Stimulated activated CD4-positive, alpha-beta T cell treated with anti-CD3 and anti-CD28 coated beads, TNF-alpha, amount 100 ng/mL, for 4 hours (primary cell): Measurements from ENCODE around the gene RET.

Source experiments
- DNase-seq, 3 experiments: peaks; one replicate each; pipeline ENCODE4 v3.0.0-alpha.2; 2020; ENCODE audit warnings: low read depth in 3 of 3

Gene RET

GRCh38 chr10:43120929-43121314 lies 44.1 kb downstream of the RET start:
- DNase-seq, result peak in 1 of 3 experiments; percentile 9

GRCh38 chr10:43121444-43121843 lies 44.6 kb downstream of the RET start:
- no peak for DNase-seq

- no peak for DNase-seq
These were observed 45.2 kb downstream of the RET start for GRCh38 chr10:43122096-43122495.

DNA sequence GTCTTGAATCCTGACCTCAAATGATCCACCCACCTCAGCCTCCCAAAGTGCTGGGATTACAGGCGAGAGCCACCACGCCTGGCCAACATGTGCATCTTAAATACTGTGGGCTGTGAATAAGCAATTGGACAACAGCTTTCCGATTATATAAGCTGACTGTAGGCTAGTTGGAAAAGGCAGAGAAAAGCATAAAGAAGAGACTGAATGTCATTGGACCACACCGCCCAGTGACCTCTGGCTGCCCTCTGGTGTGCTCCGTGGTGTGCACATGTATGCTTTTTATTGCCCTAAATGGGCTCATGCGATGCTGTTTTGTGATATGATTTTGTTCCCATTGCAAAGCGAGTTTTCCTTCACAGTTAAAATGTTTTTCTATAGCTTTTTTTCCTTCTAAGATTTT lies 46.0 kb downstream of the RET start:
- no peak for DNase-seq

- DNase-seq, result no peak
These were observed 46.7 kb downstream of the RET start for GRCh38 chr10:43123361-43124093.

GRCh38 chr10:43124094-43124521 lies 47.2 kb downstream of the RET start:
- no peak for DNase-seq

- DNase-seq, result no peak
These were observed 47.9 kb downstream of the RET start for GRCh38 chr10:43124574-43125273.

GRCh38 chr10:43125274-43125845 lies 48.5 kb downstream of the RET start:
- DNase-seq, result no peak

GRCh38 chr10:43125881-43126731 lies 49.2 kb downstream of the RET start:
- DNase-seq, result no peak

DNA sequence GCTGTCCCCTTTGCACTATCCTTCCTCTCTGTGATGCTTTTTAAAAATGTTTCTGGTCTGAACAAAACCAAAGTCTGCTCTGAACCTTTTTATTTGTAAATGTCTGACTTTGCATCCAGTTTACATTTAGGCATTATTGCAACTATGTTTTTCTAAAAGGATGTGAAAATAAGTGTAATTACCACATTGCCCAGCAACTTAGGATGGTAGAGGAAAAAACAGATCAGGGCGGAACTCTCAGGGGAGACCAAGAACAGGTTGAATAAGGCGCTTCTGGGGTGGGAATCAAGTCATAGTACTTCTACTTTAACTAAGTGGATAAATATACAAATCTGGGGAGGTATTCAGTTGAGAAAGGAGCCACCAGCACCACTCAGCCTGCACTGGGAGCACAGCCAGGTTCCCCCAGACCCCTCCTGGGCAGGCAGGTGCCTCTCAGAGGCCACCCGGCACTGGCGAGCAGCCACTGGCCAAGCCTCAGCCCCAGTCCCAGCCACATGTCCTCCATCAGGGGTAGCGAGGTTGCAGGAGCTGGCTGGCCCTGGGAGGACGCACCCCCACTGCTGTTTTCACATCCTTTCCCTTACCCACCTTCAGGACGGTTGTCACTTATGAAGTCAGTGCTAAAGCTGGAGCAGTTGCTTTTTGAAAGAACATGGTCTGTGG lies 50.0 kb downstream of the RET start:
- no peak for DNase-seq

DNA sequence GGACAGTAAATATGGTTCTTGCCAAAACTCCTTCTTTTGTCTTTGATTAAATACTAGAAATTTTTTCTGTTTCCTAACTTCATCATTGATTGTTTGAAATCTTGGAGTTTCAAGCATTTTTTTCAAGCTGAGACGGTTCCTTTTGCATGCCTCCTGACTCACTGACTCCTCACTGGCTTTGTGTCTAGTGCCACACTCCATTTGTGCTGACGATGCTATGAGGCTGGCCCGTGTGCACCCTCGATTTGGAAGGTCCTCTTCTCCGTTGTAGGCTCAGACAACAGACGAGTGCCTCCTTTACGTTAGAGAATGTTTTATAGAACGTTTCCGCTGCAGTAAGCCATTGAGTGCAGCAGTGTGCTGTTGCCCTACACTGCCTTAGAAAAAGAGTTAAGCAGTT lies 50.6 kb downstream of the RET start:
- no peak for DNase-seq

DNA sequence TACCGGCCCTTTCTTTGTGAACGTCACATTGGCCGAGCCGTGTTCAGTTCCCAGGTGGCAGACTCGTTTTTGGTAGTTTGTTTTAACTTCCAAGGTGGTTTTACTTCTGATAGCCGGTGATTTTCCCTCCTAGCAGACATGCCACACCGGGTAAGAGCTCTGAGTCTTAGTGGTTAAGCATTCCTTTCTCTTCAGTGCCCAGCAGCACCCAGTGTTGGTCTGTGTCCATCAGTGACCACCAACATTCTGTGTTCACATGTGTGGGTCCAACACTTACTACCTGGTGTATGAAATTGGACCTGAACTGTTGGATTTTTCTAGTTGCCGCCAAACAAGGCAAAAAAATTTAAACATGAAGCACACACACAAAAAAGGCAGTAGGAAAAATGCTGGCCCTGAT lies 51.5 kb downstream of the RET start:
- DNase-seq, result no peak

- DNase-seq, result no peak
These were observed 52.3 kb downstream of the RET start for GRCh38 chr10:43128958-43129706.

- no peak for DNase-seq
These were observed 53.9 kb downstream of the RET start for GRCh38 chr10:43130770-43131171.

- DNase-seq, result no peak
These were observed 54.4 kb downstream of the RET start for GRCh38 chr10:43131256-43131655.

DNA sequence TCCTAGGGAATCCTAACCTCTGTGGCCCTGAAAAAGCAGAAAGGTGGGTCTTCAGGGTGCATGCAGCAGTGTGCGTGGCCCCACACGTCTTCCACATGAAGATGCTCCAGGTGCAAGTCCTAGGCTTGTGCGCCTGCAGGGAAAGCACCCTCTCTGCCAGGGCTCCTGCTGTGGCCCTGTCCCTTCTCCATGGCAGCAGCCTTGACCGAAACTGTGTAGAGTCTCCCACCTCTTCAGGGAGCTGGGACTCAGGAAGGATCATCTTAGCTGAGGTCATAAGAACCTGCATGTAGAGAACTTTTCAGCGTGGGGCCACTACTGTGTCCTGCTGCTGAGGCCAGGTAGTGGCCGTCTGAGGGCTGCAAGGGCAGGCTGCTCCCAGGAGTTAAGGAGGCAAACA lies 55.0 kb downstream of the RET start:
- DNase-seq, result no peak

DNA sequence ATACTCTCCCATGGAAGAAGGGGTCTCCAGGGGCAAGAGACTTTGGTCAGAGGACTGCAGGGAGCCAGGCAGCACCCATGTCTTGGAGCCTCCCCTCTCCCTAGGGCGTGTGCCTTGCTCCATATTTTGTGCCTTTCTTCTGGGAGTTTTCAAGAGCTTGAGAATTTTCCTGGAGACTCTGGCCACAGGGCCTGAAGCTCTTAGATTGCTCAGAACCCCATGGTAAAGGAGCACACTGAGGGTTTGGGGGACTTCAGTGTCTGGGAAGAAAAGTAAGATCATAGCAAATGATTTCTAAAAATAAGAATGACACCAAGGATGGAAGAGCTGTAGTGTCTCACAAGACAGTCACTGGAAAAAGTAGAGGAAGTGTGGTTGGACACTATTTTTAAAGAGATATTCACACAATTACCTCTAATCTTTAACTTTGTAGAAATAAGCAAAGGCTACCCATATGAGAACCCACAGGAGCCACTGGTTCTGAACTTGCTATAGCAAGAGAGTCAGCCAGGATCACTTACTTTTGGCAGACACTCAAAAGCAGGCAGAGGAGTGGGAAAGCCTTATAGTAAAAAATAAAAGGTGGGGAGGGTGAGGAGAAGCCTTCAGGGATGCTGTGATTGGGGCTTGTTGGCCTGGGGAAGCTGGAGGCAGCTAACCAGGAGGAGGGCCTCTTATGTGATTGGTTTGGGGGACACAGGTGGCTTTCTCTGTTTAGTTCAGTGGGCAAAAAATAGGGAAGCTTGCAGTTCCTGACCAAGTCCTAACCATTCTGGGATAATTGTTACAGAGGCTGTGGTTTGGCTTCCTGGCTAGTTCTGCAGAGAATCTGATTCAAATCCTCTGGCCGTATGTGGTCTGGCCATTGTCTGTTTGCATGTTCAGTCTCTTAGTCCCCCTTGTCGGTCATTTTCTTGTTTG lies 56.3 kb downstream of the RET start:
- no peak for DNase-seq

DNA sequence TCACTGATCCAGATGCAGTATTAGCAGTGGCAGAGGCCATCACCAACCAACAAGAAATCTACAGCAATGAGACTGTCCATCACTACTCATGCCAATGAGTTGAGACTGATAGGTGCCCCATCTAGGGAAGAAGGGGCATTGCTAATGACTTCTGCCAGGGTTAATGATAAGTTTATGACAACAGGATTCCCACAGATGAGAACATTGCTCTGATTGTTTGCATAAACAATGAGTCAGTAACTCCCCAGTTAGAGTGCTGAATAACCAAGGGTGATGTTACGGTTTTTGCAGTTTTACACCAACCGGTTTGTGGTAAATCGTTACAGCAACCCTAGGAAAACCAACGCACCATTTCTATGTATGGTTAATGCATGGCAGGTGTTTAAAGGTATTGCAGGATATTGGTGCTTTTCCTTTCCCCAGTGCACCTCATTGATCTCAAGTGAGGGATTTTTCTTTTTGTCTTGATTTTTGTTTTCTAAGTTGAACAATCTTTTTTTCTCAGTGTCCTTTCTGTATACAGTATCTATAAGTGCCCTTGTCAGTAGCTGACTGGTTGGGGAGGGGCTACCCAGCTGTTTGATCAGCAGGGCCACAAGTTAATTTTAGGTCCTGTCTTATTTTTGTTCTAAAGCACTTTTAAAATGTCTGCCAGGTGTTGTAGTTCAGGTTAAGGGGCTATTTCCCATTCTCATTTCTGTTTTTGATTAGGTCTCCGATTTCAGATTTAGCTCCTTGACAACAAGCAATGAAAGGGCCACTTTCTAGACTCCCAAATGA lies 57.4 kb downstream of the RET start:
- DNase-seq, result no peak

DNA sequence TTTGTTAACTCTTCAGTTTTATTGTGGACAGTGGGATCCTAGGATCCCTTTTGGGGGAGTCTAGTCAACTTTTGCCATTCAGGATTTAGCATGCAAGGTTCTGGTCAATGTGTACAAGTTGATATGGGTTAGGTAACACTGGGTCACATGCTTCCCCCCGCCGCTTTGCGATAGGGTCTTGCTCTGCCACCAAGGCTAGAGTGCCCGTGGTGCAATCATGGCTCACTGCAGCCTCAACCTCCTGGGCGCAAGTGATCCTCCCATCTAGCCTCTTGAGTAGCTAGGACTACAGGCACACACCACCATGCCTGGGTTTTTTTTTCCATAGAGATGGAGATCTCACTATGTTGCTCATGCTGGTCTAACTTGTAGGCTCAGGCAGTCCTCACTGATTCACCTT lies 58.2 kb downstream of the RET start:
- DNase-seq, result no peak
